ENCODE data around the gene KRT36. TPM values are rescaled to one million over a fixed set of nuclear protein-coding genes. Genes with fewer than 3 reads are reported as not detected.

Gene KRT36
- total and polyA plus RNA-seq, 2 of the 8 experiments (the other 6 are each of a cell fraction or from before 2014, with no cell fraction given) = not detected

DNA sequence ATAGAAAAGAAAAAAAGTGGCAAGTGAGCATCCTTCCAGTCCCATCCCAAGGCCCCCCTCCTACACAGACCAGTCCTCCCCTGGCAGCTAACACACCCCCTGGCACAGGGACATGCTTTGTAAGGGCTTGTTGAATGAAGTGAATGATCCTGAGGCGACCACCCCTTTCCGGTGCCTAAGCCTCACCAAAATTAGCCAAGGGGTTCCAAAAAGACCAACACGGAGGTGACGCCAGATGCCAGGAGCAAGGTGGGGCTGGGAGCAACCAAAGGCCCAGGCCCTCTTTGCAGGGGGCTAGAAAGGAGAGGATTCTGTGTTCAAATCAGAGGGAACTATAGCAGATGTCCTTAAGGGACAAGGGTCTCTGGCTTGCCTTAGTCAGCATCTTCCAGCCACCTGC, 14.3 kb downstream of the KRT36 start (continued):
- TF ChIP-seq, protein P1, sequence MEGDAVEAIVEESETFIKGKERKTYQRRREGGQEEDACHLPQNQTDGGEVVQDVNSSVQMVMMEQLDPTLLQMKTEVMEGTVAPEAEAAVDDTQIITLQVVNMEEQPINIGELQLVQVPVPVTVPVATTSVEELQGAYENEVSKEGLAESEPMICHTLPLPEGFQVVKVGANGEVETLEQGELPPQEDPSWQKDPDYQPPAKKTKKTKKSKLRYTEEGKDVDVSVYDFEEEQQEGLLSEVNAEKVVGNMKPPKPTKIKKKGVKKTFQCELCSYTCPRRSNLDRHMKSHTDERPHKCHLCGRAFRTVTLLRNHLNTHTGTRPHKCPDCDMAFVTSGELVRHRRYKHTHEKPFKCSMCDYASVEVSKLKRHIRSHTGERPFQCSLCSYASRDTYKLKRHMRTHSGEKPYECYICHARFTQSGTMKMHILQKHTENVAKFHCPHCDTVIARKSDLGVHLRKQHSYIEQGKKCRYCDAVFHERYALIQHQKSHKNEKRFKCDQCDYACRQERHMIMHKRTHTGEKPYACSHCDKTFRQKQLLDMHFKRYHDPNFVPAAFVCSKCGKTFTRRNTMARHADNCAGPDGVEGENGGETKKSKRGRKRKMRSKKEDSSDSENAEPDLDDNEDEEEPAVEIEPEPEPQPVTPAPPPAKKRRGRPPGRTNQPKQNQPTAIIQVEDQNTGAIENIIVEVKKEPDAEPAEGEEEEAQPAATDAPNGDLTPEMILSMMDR (IDR thresholded peaks at IDR 0.05; ENCODE audit: control extremely low read depth in 1 of 3, insufficient read depth in 1 of 3, low read depth in 1 of 3, low read length in 3 of 3) = no peak
- no peak for TF ChIP-seq GABPA (IDR thresholded peaks at IDR 0.05; ENCODE audit: borderline replicate concordance, insufficient read depth, low read length)
- no peak for TF ChIP-seq EGR1 (IDR thresholded peaks at IDR 0.05; ENCODE audit: borderline replicate concordance, low read depth, low read length)
- no peak for TF ChIP-seq CBX8 (IDR thresholded peaks at IDR 0.05; ENCODE audit: borderline replicate concordance, low read depth, low read length)
